HG03108 (cell line): Measurements from ENCODE around the gene LMNA.
A peak's percentile ranks its signal among the peaks of the same experiment; 100 is the strongest.

ENCODE experiments used
- ATAC-seq: cut with Tn5 transposase; IDR thresholded peaks from one replicate; pipeline ENCODE4 v1.9.1; 2021; ENCODE audit warnings: moderate library complexity; ENCODE audit not compliant: unreplicated experiment

Gene LMNA

DNA sequence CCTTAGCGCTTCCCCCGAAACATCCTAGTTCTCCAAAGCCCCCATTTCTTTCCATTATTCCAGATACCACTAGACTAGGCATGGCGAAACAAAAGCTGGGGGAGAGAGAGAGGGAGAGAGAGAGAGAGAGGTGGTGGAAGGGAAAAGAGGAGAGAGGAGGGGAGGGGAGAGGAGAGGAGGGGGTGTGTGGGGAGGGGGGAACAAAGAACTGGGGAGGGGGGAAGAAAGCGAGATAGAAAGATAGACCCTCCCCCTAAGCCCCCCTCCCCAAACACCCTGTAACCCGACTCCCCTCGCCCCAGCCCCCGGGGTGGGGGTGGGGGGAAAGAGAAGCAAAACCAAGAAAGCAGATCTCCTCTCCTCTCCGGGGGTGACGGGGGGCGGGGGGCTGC lies 32.6 kb upstream of the LMNA start:
- ATAC-seq = no peak

- ATAC-seq = peak; percentile 51
These were observed 32.0 kb upstream of the LMNA start, which contains the start of gene MEX3A for GRCh38 chr1:156082309-156083091. TSS of gene MEX3A (minus strand) at chr1:156082465. CDS start at chr1:156081998, 467 bp downstream.

DNA sequence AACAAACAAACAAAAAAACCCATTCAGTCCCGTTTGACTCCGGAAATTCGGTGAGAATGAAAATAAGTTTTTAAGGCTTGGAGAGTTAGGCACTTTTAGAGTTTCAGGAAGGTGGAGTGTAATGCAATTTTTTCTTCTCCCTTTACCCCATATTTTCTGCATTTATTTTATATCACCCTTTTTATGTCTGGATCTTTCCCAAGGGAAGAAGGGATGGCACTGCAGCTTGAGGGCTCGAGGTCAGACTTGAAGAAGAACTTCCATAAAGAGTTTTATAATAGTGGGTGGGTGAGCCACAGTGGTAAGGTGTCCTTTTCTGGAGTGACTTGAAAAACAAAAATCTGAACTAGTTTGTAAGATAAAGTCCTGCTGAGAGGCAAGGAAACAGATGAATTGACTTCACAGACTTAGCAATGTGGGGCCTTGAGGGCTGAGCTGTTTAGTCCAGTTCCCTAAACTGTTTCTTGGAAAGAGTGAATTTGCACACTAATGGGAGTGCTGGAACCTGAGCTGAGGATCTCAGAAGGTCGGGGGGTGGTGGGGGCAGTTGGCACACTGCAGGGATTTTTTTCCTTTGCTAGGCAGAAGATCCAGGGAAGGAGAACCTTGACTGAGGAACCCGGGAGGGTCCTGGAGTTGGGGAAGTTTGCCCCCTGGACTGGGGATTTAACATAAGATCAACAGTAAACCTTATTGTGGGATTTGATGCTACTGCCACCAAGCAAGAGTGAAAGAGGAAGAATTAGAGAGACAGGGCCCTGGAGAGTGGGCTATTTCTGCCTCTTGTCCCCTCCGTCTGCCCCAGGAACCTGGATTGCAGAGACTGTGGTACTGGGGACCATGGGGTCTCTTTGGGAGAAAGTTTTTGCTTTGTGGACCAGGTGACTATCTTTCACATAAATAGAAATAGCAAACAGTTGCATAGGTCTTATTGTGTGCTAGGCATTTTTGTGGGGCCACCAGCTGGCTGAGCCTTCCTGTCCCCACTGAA lies 30.4 kb upstream of the LMNA start:
- no peak for ATAC-seq

GRCh38 chr1:156086256-156086662 lies 28.3 kb upstream of the LMNA start:
- ATAC-seq = no peak

- ATAC-seq = no peak
These were observed 24.8 kb upstream of the LMNA start for GRCh38 chr1:156089704-156090103.

DNA sequence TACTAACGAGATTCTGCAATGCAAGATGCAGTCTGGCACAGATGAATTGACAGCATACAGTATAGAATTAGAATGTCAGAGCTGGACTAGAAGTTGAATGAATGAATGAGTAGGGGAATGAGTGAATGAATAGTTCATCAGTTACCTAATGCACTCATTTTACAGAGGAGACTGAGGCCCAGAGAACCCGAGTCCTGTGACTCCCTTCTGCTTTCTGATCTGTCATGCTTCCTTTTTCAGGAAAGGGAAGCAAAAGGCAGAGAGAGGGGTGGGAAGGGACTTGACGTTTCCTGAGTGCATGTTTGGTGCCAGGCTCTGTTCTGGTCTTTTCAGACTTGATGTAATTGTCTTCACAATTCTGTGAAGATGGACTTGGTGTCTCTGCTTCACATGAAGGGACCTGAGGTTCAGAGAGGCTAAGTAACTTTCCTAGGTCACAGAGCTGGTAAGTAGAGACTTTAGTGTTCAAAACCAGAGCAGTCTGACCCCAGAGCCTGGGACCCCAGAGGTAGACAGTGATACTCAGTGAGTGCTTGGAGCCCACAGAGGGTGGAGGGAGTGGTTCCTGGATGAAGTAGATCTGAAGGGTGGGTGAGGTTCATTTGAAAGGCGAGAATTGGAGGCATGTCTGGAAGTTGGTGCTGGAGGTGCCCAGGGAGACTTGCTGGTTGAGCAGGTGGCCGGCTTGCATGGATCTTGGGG lies 24.2 kb upstream of the LMNA start:
- no peak for ATAC-seq

GRCh38 chr1:156090840-156091188 lies 23.7 kb upstream of the LMNA start:
- peak; percentile 55 for ATAC-seq

- no peak for ATAC-seq
These were observed 22.9 kb upstream of the LMNA start for GRCh38 chr1:156091610-156092009.

GRCh38 chr1:156095906-156096508 lies 18.5 kb upstream of the LMNA start:
- ATAC-seq = no peak

DNA sequence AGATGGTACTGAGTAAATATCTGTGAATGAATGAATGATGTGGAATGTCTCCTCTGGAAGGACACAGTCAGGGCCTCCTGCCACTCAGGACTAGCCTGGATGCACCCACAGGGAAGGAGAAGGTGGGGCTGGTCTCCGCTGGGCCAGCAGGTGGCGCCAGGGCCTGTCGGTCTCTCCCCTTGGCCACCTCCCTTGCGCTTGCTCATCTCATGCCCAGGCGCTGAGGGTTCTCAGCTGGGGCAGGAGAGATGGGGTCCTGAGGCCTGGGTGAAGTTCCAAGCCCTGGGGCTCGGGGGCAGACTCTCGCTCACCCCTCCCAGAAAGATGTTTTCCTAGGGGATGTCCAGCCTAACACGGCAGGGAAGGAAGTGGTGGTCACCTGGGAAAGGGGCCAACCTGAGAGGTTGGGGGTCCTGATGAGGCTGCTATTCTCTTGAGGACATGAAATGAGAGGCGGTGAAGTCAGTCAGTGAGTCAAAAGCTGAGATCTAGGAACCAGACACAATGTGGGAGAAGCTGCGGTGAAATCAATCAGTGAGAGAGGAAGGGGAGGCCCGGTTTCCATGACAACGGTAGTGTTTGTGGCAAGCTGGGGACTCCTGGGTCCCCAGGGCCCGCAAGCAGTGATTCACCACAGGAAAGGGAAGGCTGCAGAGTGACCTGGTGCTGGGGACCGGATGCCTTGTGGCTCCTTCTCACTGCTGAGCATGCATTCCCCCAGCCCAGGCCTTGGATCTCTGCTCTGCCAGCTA lies 17.7 kb upstream of the LMNA start:
- peak; percentile 55 for ATAC-seq

GRCh38 chr1:156097499-156098178 lies 16.9 kb upstream of the LMNA start:
- ATAC-seq = peak; percentile 5

- no peak for ATAC-seq
These were observed 15.7 kb upstream of the LMNA start for GRCh38 chr1:156098784-156099183.

GRCh38 chr1:156099282-156099681 lies 15.2 kb upstream of the LMNA start:
- ATAC-seq = no peak

- ATAC-seq = no peak
These were observed 14.1 kb upstream of the LMNA start for GRCh38 chr1:156100205-156100995.

GRCh38 chr1:156101880-156102279 lies 12.6 kb upstream of the LMNA start:
- no peak for ATAC-seq

DNA sequence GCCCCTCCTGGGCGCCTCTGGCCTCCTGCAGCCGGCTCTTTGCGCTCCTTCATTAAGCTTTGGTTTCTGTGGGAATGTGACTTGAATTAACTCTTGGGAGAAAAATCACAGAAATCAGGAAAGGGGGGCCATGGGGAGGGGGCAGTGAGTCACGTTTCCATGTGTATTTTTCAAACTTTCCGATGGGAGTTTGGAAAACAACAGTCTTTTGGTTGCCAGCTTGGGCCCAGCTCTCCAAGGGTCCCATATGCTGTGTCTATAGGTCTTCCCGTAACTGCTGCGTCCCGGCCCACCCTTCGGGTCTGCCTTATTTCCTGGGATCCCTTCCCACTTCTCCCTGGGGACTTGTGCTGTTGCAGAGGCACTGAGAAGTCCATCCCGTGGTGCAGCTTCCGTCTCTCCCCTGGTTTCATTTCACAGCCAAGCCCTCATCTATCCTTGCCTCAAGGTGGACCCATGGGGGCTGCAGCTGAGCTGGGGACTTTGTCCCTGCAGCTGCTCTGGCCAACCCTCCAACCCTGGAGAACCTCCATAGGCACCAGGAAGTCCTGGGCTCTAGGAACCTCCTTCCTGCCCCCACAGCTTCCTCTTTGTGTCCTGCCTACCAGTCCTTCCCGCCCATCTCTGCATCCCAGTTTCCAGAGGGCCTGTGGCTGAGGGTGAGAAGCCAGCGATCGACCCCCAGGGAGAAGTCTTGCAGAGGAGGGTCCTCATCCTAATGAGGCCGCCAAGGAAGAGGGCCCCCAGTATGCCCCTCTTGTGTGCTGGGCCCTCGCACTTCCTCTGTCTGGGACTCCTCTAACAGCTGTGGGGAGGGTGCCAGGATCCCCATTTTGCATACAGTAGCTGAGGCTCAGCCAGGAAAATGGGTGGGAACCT lies 11.6 kb upstream of the LMNA start:
- ATAC-seq = no peak

GRCh38 chr1:156103521-156103947 lies 11.0 kb upstream of the LMNA start:
- ATAC-seq = no peak
